ENCODE results near the gene MSANTD7.
A peak's percentile ranks its signal among the peaks of the same experiment; 100 is the strongest.
"Not testable (repeated sequence)": the region's sequence is repeated elsewhere in the genome, so short reads cannot be mapped to it uniquely, and the experiment has no call there.

MSANTD7 gene

DNA sequence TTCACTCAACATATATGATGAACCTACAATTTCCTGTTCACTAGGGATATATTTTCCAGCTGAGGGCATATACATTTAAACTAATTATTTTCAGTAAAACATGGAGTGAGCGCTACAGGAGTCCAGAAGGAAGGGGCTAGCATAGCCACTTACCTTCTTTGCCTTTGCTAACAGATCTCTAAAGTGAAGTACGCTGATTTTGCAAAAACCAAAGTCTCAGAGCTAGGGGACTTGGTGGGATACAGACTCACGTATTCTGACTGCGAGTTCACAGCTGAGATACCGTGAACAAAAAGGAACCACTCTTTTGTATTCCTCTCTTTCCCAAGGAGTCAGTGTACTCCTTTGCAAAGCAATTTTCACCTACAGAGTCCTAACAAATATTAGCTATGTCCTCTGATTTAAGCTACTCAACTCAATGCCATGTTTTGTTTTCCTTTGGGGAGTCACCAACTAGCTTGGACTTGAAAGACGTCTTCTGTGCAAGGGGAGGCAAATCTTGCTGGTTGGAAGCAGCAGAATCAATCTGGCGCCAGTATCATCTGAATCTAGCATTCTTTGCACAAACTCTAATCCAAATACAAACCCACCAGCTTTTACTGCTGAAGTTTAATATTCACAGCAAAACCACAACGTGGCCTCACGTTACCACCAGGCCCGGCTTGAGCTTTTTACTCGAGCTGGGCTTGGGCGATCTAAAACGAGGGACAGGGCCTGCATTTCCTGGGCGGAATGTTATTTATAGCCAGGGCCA lies 926 bp upstream of the MSANTD7 start:
- DNase-seq (ENCODE audit: low spot score), result no peak
- no peak for FAIRE-seq

DNA sequence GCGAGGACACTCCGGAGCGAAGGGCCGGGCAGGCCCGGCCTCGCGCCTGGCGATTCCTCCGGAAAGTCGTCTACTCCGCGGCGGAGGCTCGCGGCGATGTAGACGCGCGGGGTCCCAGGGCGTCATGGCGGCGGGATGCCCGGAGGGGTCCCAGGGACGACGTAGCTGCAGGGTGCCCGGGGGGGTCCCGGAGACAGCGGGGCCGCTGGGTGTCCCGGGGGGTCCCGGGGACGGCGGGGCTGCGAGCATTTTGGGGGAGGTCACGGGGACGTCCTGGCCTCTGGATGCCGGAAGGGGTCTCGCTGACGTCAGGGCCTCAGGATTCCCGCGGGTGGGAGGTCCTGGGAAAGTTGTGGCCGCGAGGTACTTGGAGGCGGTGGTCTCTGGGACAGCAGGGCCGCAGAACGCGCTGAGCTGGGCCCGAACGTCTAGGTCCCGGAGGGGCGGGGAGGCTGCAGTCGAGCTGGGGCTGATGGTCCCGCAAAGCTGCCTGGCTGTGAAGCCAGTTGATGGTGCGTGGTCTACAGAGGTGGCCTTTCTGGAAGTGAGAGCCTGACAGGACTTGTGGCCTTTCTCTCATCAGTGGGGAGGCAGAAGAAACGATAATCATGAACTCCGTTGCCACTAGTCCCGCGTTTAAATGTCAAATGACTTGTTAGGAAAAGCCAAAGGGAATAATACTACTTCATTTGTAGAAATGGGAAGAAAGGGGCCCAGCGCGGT lies 637 bp downstream of the MSANTD7 start:
- FAIRE-seq (no peak), DNase-seq (ENCODE audit: low spot score) (peak; percentile 35)

DNA sequence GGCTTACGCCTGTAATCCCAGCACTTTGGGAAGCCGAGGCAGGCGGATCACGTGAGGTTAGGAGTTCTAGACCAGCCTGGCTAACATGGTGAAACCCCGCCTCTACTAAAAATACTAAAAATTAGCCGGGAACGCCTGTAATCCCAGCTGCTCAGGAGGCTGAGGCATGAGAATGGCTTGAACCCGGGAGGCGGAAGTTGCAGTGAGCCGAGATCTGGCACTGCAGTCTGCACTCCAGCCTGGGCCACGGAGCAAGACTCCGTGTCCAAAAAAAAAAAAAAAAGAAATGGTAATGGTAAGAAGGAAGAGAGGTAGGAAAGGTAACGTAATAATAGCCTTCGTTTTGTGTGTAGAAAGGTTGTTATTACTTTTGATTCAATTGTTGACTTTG lies 1.2 kb downstream of the MSANTD7 start:
- DNase-seq (ENCODE audit: low spot score) (no peak), FAIRE-seq (no peak)

- no peak for DNase-seq (ENCODE audit: low spot score)
- FAIRE-seq, result no peak
Measured at GRCh38 chr10:14840178-14840577, 2.1 kb downstream of the MSANTD7 start.

- no peak for DNase-seq (ENCODE audit: low spot score)
- no peak for FAIRE-seq
Measured at GRCh38 chr10:14843327-14843988, 5.4 kb downstream of the MSANTD7 start.

- no peak for FAIRE-seq
- DNase-seq (ENCODE audit: low spot score), result no peak
Measured at GRCh38 chr10:14844948-14845347, 6.8 kb downstream of the MSANTD7 start.

DNA sequence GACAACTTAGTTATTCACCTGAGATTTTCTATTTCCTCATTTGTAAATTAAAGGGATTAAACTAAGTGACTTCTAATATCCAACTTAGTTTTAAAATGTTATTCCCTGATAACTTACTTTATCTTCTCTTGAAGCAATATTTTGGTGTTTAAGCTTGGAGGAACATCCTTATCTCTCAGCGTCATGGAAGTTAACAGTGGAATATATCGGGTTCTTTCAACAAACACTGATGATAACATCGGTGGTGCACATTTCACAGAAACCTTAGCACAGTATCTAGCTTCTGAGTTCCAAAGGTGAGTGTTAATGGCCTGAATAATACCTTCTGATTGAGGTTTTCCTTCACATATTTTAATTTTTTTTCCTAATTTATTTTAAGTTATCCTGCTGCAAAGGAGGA lies 14.1 kb downstream of the MSANTD7 start:
- no peak for DNase-seq (ENCODE audit: low spot score)
- FAIRE-seq, result no peak

DNA sequence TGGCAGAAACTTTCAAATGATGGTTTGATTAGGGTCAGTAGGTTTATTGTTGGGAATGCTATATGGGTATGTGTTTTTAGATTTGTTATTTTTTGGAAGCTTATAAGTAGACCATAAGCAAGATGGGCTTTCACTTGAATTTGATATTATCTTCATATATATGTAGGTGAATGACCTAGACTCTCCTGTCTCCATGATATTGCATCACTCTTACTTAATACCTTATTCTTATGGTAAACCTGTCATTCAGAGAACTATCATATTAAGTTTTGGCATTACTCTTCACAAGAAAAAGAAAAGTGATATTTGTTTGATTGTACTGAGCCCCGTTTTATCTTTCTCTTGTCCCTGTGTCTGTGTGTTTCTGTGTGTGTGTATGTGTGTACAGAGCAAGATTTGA lies 17.3 kb downstream of the MSANTD7 start:
- no peak for FAIRE-seq

GRCh38 chr10:14858338-14858960 lies 20.3 kb downstream of the MSANTD7 start:
- DNase-seq (ENCODE audit: low spot score), result no peak
- no peak for FAIRE-seq

More for the DNA sequence above, 17.3 kb downstream of the MSANTD7 start:
- DNase-seq (ENCODE audit: low spot score), result no peak

DNA sequence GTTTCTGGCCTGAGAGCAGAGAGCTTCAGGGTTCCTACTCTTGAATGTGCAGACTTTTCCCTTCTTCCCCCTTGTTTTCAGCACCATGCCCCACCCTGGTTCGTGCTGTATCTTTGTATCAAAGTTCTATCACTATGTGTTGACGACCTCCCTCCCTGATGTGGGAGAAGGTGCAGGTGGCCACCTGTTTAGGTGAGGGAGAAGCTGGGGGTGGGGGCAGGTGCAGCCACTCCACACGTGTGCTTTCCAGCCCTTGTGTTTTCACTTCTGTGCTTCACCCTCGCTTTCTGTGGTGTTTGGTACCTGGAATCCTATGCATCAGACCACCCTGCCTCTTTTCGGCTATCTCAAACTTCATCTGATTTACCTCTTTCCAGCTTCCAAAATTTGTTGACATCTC lies 20.9 kb downstream of the MSANTD7 start:
- FAIRE-seq (no peak), DNase-seq (ENCODE audit: low spot score) (no peak)

- DNase-seq (ENCODE audit: low spot score) (no peak), FAIRE-seq (no peak)
Measured at GRCh38 chr10:14859775-14860174, 21.7 kb downstream of the MSANTD7 start.

DNA sequence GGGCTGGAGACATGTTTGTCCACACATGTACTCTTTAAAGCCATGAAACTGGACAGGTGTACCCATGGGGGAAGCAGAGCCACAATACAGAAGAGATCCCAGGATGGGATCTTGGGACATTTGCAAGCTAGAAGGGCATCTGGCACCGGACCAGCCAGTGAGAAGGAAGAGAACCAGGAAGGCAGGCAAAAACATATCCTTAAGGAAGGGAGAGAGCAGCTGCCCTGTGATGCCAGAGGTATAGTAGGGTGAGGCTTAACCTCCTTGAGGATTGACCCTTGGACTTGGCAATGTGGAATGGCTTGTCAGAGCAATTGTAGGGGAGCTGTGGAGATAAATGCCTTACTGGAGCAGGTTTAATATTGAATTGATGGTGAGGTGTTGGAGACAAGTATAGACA lies 22.7 kb downstream of the MSANTD7 start:
- FAIRE-seq (no peak), DNase-seq (ENCODE audit: low spot score) (no peak)

DNA sequence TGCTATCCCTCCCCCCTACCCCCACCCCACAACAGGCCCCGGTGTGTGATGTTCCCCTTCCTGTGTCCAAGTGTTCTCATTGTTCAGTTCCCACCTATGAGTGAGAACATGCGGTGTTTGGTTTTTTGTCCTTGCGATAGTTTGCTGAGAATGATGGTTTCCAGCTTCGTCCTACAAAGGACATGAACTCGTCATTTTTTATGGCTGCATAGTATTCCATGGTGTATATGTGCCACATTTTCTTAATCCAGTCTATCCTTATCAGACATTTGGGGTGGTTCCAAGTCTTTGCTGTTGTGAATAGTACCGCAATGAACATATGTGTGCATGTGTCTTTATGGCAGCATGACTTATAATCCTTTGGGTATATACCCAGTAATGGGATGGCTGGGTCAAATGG lies 26.4 kb downstream of the MSANTD7 start:
- not testable (repeated sequence) for DNase-seq (ENCODE audit: low spot score); FAIRE-seq

DNA sequence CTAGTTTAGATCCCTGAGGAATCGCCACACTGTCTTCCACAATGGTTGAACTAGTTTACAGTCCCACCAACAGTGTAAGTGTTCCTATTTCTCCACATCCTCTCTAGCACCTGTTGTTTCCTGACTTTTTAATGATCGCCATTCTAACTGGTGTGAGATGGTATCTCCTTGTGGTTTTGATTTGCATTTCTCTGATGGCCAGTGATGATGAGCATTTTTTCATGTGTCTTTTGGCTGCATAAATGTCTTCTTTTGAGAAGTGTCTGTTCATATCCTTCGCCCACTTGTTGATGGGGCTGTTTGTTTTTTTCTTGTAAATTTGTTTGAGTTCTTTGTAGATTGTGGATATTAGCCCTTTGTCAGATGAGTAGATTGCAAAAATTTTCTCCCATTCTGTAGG lies 26.8 kb downstream of the MSANTD7 start:
- DNase-seq (ENCODE audit: low spot score); FAIRE-seq: not testable (repeated sequence)

DNA sequence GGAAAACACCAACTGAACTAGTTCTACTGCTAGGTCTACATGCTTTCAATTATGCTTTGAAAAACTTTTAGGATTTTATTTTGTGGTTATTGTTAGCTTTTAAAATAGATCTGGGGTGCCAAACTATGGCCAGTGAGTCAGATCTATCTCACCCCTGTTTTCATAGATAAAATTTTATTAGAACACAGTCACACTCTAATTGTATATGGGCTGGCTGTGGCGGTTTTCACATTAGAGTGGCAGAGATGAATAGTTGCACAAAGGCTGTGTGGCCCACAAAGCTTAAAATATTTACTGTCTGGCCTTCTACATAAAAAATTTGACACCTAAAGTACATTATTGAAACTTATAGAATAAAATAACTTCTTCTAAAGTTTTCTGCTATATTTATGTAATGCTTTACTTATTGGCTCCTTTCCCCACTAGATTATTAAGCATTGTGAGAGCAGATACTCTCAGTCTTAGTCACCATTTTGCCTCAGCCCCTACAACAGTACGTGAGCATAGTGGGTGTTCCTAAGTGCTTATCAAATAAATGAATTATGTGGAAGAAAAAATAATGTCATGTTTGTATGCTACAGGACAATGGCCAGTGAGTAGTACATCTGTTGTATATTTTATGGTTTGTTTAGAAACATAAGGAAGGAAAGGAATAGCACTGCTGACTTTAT lies 35.1 kb downstream of the MSANTD7 start:
- no peak for FAIRE-seq
- no peak for DNase-seq (ENCODE audit: low spot score)

DNA sequence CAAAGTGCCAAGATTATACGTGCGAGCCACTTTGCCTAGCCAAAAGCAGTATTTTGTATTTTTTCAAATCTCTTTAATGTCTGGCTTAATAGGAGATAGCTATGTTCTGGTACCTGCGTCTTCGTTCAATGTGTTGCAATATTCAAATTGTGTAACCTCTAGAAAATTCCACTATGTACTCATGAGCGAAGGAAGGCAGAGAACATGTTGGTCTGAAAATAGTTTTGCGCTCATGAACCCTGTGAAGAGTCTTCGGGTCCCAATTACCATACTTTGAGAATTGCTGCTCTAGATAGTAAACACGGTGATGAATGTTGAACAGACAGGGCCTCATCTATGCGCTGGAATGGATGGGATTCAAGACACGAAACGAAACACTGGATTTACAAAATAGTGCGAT lies 37.8 kb downstream of the MSANTD7 start:
- no peak for FAIRE-seq
- no peak for DNase-seq (ENCODE audit: low spot score)

DNA sequence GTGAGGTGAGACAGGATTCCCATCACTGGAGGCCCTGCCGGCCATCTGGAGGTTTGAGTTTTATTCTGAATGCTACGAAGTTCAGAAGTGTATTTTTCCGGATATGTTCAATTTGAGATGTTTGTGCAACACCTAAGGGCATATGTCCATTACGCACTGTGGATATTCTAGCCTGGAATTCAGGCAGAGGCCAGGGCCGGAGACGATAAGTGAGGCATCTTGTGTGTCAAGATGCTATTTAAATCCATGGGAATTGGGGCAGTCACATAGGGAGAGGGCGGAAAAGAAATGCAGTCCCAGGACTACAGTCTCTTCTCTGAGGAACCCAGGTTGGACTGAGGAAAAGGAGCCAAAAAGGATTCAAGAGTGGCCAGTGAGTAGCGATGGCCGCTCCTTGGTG lies 38.7 kb downstream of the MSANTD7 start:
- DNase-seq (ENCODE audit: low spot score), result no peak
- FAIRE-seq, result no peak

DNA sequence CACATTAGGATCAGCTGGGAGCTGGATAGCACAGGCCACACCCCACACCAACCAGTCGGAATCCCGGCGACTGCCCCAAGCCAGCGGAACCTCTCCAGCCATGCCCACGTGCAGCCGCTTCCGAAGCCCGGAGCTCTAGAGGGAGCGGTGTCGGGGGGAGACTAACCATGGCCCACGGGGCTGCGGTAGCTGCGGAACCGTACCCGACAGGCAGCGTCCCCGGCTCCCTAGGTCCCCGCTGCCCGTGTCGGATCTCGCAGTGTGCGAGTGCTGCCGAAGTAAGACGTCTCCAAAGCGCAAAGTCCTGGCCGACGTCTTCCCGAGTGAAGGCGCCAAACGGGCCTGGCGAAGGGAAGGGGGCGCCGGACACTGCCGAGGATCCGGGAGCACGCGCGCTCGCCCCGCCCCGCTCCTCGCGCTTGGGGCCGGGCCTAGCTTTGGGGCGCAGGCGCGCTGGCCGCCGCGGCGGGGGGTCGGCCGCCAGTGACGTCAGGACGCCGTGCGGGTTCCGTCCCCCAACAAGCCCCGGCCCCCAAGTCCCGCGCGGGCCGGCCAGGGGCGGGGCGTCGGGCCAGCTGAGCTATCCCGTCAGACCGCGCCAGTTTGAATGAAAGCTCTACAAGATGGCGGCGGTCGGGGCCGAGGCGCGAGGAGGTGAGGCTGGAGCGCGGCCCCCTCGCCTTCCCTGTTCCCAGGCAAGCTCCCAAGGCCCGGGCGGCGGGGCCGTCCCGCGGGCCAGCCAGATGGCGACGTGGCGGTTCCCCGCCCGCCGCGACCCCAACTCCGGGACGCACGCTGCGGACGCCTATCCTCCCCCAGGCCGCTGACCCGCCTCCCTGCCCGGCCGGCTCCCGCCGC lies 40.4 kb downstream of the MSANTD7 start, which contains the start of gene SUV39H2:
Gene SUV39H2 (plus strand): TSS at position 601 of the 858 bp plus-strand sequence. CDS start 23 bp downstream, at position 624.
- DNase-seq (ENCODE audit: low spot score) (peak; percentile 100), FAIRE-seq (peak; percentile 92)

DNA sequence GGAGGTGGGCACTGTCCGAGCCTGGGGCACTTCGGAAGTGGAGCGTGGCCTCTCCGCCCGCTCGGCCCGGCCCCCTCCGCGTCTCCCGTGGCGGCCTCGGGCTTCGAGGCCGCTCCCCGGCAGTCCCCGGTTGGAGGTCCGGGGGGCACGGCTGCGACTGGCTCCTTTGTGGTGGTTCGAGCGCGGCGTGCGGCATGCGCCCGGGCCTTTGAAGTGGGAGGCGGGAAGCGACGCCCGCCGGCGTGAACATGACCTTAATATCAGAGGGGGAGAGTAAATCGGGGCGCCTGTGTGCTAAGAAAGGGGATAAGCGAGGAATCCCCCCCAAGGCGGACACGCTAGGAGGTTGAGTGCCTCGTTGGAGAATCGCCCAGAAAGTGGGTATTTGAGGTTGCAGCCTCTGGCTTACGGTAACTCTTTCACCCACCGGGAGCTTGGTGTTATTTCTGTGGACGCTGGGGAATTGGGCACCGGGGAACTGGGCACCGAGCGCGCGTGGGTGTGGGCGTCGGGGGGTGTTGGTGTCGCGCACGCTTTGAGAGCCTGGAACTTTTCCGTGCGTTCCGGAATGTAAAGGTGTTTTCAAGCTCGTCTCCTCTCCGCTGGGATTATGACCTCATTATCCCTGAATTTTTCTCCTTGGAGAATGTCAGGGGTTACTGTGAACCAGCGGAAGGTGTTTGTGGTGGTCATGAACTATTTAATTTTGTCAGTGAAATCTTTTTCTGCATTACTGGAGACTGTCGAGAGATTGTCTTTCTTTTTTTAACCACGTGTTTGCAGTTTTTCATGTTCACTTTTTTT lies 41.2 kb downstream of the MSANTD7 start:
- DNase-seq (ENCODE audit: low spot score), result peak; percentile 26
- no peak for FAIRE-seq

DNA sequence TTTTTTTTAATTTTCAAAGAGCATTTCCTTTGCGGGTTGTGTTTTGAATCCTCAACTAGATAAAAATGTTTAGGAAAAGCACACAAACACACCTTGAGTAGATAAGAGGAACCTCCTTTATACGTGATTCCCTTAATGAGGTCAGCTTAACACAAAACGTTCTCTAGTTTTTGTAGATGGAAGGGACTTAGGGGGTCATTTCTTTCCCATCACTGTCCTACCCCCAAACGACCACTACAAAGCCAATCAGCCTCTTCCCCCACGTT lies 41.8 kb downstream of the MSANTD7 start:
- DNase-seq (ENCODE audit: low spot score), result peak; percentile 7
- no peak for FAIRE-seq

Measured in urothelium cell line (cell line).